ENCODE measurements around the gene LAMC2. TPM values are rescaled to one million over a fixed set of nuclear protein-coding genes. Genes with fewer than 3 reads are reported as not detected.

Gene LAMC2
- polyA plus RNA-seq, 3 donors, result not detected

DNA sequence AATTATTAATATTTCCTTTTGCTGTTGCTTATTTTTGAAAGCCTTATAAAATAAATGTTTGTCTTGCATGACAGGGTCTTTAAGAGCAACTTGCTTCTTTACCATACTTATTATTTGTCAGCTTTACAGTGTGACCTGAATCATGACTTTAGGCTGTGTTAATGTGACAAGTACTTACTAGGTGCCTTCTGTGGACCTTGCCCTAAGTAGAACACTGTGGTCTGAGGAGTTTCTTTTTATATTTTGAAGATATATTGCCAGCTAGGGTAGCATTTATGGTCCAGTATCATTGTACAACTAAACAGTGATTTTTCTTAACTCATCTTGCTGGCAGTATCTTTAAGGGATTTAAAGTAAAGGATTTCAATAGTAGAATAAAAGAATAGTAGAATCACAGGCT is 45.4 kb upstream of the LAMC2 start:
- Histone ChIP-seq H3K9me3 (replicated peaks in 1 of 2; ENCODE audit: control insufficient read depth in 1 of 2, insufficient read depth in 1 of 2, low read length in 2 of 2) (no peaks in the 10 kb centered on the region), H3K4me1 (ENCODE audit: control insufficient read depth in 1 of 2, insufficient read depth in 2 of 2, low read length in 2 of 2) (no peaks in the 10 kb centered on the region), H3K4me2 (replicated peaks; ENCODE audit: extremely low read depth, low read length, poor library complexity, severe bottlenecking) (no peak overlapping the region), H3K9ac (ENCODE audit: insufficient read depth, low read length, poor library complexity, severe bottlenecking) (no peak overlapping the region), H2AFZ (ENCODE audit: insufficient read depth, low read depth, low read length, poor library complexity, severe bottlenecking) (no peak overlapping the region), H3K27ac (ENCODE audit: low read depth in 1 of 2, low read length in 2 of 2) (no peak overlapping the region), H3K79me2 (ENCODE audit: insufficient read depth, low read length) (no peaks in the 10 kb centered on the region), H3K27me3 (ENCODE audit: control insufficient read depth in 2 of 2, insufficient read depth in 2 of 2, low read length in 2 of 2) (no peaks in the 10 kb centered on the region), H3K4me3 (replicated peaks in 1 of 3; ENCODE audit: low read depth in 2 of 3, low read length in 3 of 3) (no peak overlapping the region), H3K36me3 (replicated peaks in 1 of 2; ENCODE audit: control insufficient read depth in 1 of 2, insufficient read depth in 2 of 2, low read length in 2 of 2) (no peaks in the 10 kb centered on the region), H4K20me1 (ENCODE audit: insufficient read depth, low read length) (no peaks in the 10 kb centered on the region)
- Mint-ChIP-seq H3K27me3 (ENCODE audit: low read depth in 3 of 3) (peaks cover 0 to 7% (median 0%) of the 10 kb centered on the region in 3 donors), H3K9me3 (no peaks in the 10 kb centered on the region), H3K27ac (peak overlapping the region in 1 of 7 donors; percentile 14), H3K4me3 (no peak overlapping the region), H3K36me3 (no peaks in the 10 kb centered on the region), H3K4me1 (peaks cover 3% of the 10 kb centered on the region)
- intact Hi-C loops (cut with micrococcal nuclease), result no loop called here
- TF ChIP-seq, protein P1, sequence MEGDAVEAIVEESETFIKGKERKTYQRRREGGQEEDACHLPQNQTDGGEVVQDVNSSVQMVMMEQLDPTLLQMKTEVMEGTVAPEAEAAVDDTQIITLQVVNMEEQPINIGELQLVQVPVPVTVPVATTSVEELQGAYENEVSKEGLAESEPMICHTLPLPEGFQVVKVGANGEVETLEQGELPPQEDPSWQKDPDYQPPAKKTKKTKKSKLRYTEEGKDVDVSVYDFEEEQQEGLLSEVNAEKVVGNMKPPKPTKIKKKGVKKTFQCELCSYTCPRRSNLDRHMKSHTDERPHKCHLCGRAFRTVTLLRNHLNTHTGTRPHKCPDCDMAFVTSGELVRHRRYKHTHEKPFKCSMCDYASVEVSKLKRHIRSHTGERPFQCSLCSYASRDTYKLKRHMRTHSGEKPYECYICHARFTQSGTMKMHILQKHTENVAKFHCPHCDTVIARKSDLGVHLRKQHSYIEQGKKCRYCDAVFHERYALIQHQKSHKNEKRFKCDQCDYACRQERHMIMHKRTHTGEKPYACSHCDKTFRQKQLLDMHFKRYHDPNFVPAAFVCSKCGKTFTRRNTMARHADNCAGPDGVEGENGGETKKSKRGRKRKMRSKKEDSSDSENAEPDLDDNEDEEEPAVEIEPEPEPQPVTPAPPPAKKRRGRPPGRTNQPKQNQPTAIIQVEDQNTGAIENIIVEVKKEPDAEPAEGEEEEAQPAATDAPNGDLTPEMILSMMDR (IDR thresholded peaks at IDR 0.05), result no peak
- DNase-seq, result no peak

DNA sequence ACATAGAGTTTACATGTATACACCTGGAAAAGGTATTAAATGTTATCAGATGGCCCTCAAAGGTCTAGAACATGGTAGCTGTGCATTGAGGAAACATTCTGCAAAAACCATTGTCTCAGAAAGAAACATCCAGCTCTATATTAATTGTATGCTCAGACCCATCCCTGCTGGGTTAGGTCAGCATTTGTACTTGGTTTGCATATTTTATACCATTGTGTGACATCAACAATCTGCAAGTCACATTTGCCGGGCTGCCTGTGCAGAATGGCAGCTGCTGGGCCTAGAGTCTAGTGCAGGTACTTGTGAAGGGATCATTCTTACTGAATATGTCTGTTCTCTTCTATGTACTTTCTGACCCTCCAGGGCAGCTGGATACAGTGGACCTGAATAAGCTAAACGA is 43.9 kb upstream of the LAMC2 start:
- Histone ChIP-seq H3K27ac (ENCODE audit: low read depth in 1 of 2, low read length in 2 of 2) (no peak overlapping the region), H4K20me1 (ENCODE audit: insufficient read depth, low read length) (no peaks in the 10 kb centered on the region), H3K4me1 (ENCODE audit: control insufficient read depth in 1 of 2, insufficient read depth in 2 of 2, low read length in 2 of 2) (no peaks in the 10 kb centered on the region), H2AFZ (ENCODE audit: insufficient read depth, low read depth, low read length, poor library complexity, severe bottlenecking) (no peak overlapping the region), H3K9ac (ENCODE audit: insufficient read depth, low read length, poor library complexity, severe bottlenecking) (no peak overlapping the region), H3K9me3 (replicated peaks in 1 of 2; ENCODE audit: control insufficient read depth in 1 of 2, insufficient read depth in 1 of 2, low read length in 2 of 2) (no peaks in the 10 kb centered on the region), H3K27me3 (ENCODE audit: control insufficient read depth in 2 of 2, insufficient read depth in 2 of 2, low read length in 2 of 2) (no peaks in the 10 kb centered on the region), H3K4me3 (replicated peaks in 1 of 3; ENCODE audit: low read depth in 2 of 3, low read length in 3 of 3) (no peak overlapping the region), H3K36me3 (replicated peaks in 1 of 2; ENCODE audit: control insufficient read depth in 1 of 2, insufficient read depth in 2 of 2, low read length in 2 of 2) (no peaks in the 10 kb centered on the region), H3K4me2 (replicated peaks; ENCODE audit: extremely low read depth, low read length, poor library complexity, severe bottlenecking) (no peak overlapping the region), H3K79me2 (ENCODE audit: insufficient read depth, low read length) (no peaks in the 10 kb centered on the region)
- Mint-ChIP-seq H3K4me1 (peaks cover 3% of the 10 kb centered on the region), H3K4me3 (no peak overlapping the region), H3K9me3 (no peaks in the 10 kb centered on the region), H3K27ac (no peak overlapping the region), H3K36me3 (no peaks in the 10 kb centered on the region), H3K27me3 (ENCODE audit: low read depth in 3 of 3) (peaks cover 0 to 7% (median 1%) of the 10 kb centered on the region in 3 donors)
- WGBS (ENCODE audit: insufficient coverage), result 100% methylated on average over 2 of the region's 2 CpGs
- no peak for DNase-seq
- intact Hi-C loops (cut with micrococcal nuclease), result no loop called here
- TF ChIP-seq, protein P1 (IDR thresholded peaks at IDR 0.05), result no peak
